ENCODE data around the gene DDR2.

Gene DDR2

GRCh38 chr1:162662013-162662412, 29.7 kb downstream of the DDR2 start:
- Histone ChIP-seq H3K27me3 (ENCODE audit: insufficient read depth, poor library complexity, severe bottlenecking) (no peaks in the 10 kb centered on the region), H3K9me3 (ENCODE audit: severe bottlenecking) (no peaks in the 10 kb centered on the region), H3K27ac (ENCODE audit: poor library complexity, severe bottlenecking) (no peak overlapping the region), H3K4me1 (ENCODE audit: insufficient read depth, poor library complexity, severe bottlenecking) (no peaks in the 10 kb centered on the region), H3K36me3 (ENCODE audit: low read depth) (no peaks in the 10 kb centered on the region), H3K4me3 (ENCODE audit: severe bottlenecking) (no peak overlapping the region)
- ATAC-seq (ENCODE audit: low read depth) (no peak), DNase-seq (ENCODE audit: low spot score) (no peak)
- no peak for TF ChIP-seq CTCF (IDR thresholded peaks at IDR 0.05; ENCODE audit: poor library complexity, severe bottlenecking)

- no peak overlapping the region for H3K4me3 ChIP-seq (ENCODE audit: severe bottlenecking)
- TF ChIP-seq CTCF (IDR thresholded peaks at IDR 0.05; ENCODE audit: poor library complexity, severe bottlenecking) = no peak
- no peaks in the 10 kb centered on the region for H3K27me3 ChIP-seq (ENCODE audit: insufficient read depth, poor library complexity, severe bottlenecking)
- H3K9me3 ChIP-seq (ENCODE audit: severe bottlenecking) = no peaks in the 10 kb centered on the region
- ATAC-seq (ENCODE audit: low read depth) = peak; percentile 60; the same call in 2 of the 3 replicates
- H3K4me1 ChIP-seq (ENCODE audit: insufficient read depth, poor library complexity, severe bottlenecking) = no peaks in the 10 kb centered on the region
- no peak overlapping the region for H3K27ac ChIP-seq (ENCODE audit: poor library complexity, severe bottlenecking)
- H3K36me3 ChIP-seq (ENCODE audit: low read depth) = no peaks in the 10 kb centered on the region
- DNase-seq (ENCODE audit: low spot score) = no peak
These were observed 30.8 kb downstream of the DDR2 start for GRCh38 chr1:162663086-162663485.

- no peak for ATAC-seq (ENCODE audit: low read depth)
- no peak overlapping the region for H3K27ac ChIP-seq (ENCODE audit: poor library complexity, severe bottlenecking)
These were observed 31.4 kb downstream of the DDR2 start for GRCh38 chr1:162663589-162664106.

GRCh38 chr1:162666006-162666645, 33.9 kb downstream of the DDR2 start:
- no peaks in the 10 kb centered on the region for H3K36me3 ChIP-seq (ENCODE audit: low read depth)
- H3K4me1 ChIP-seq (ENCODE audit: insufficient read depth, poor library complexity, severe bottlenecking) = no peaks in the 10 kb centered on the region
- DNase-seq (ENCODE audit: low spot score) (no peak), ATAC-seq (ENCODE audit: low read depth) (no peak)
- no peak overlapping the region for H3K4me3 ChIP-seq (ENCODE audit: severe bottlenecking)
- H3K27ac ChIP-seq (ENCODE audit: poor library complexity, severe bottlenecking) = no peak overlapping the region
- no peak for TF ChIP-seq CTCF (IDR thresholded peaks at IDR 0.05; ENCODE audit: poor library complexity, severe bottlenecking)
- H3K27me3 ChIP-seq (ENCODE audit: insufficient read depth, poor library complexity, severe bottlenecking) = no peaks in the 10 kb centered on the region
- no peaks in the 10 kb centered on the region for H3K9me3 ChIP-seq (ENCODE audit: severe bottlenecking)

More at GRCh38 chr1:162663589-162664106, 31.4 kb downstream of the DDR2 start:
- H3K27me3 ChIP-seq (ENCODE audit: insufficient read depth, poor library complexity, severe bottlenecking) = no peaks in the 10 kb centered on the region
- no peak for DNase-seq (ENCODE audit: low spot score)
- H3K36me3 ChIP-seq (ENCODE audit: low read depth) = no peaks in the 10 kb centered on the region
- H3K4me3 ChIP-seq (ENCODE audit: severe bottlenecking) = no peak overlapping the region
- no peaks in the 10 kb centered on the region for H3K9me3 ChIP-seq (ENCODE audit: severe bottlenecking)
- H3K4me1 ChIP-seq (ENCODE audit: insufficient read depth, poor library complexity, severe bottlenecking) = no peaks in the 10 kb centered on the region
- no peak for TF ChIP-seq CTCF (IDR thresholded peaks at IDR 0.05; ENCODE audit: poor library complexity, severe bottlenecking)

- Histone ChIP-seq H3K4me3 (ENCODE audit: severe bottlenecking) (no peak overlapping the region), H3K27me3 (ENCODE audit: insufficient read depth, poor library complexity, severe bottlenecking) (no peaks in the 10 kb centered on the region), H3K4me1 (ENCODE audit: insufficient read depth, poor library complexity, severe bottlenecking) (no peaks in the 10 kb centered on the region), H3K36me3 (ENCODE audit: low read depth) (no peaks in the 10 kb centered on the region), H3K27ac (ENCODE audit: poor library complexity, severe bottlenecking) (no peak overlapping the region), H3K9me3 (ENCODE audit: severe bottlenecking) (no peaks in the 10 kb centered on the region)
- no peak for TF ChIP-seq CTCF (IDR thresholded peaks at IDR 0.05; ENCODE audit: poor library complexity, severe bottlenecking)
- ATAC-seq (ENCODE audit: low read depth) (no peak), DNase-seq (ENCODE audit: low spot score) (no peak)
These were observed 35.3 kb downstream of the DDR2 start for GRCh38 chr1:162667381-162668080.

Measured in RWPE2 (cell line).